ENCODE measurements around the gene PARD3. TPM values are rescaled to one million over a fixed set of nuclear protein-coding genes. Genes with fewer than 3 reads are reported as not detected.
"Not testable (repeated sequence)": the region's sequence is repeated elsewhere in the genome, so short reads cannot be mapped to it uniquely, and the experiment has no call there.

PARD3 gene
- total and polyA plus RNA-seq, 7 experiments from 2014 or later: 0.19 to 1.2 (median 0.43) TPM

- Histone ChIP-seq H3K27me3 (ENCODE audit: control insufficient read depth in 2 of 2, insufficient read depth in 2 of 2, low read length in 2 of 2) (no peaks in the 10 kb centered on the region), H3K4me3 (ENCODE audit: low read length) (no peak overlapping the region), H3K4me1 (ENCODE audit: control insufficient read depth in 2 of 2, insufficient read depth in 2 of 2, low read length in 2 of 2) (no peaks in the 10 kb centered on the region), H3K9me3 (ENCODE audit: control insufficient read depth in 2 of 3, low read length in 3 of 3) (no peaks in the 10 kb centered on the region), H3K36me3 (ENCODE audit: control insufficient read depth in 2 of 3, insufficient read depth in 3 of 3, low read length in 3 of 3) (no peaks in the 10 kb centered on the region), H3K27ac (ENCODE audit: low read depth, low read length) (no peak overlapping the region)
- Mint-ChIP-seq H3K36me3 (no peaks in the 10 kb centered on the region), H3K9me3 (peaks cover 0 to 6% (median 1%) of the 10 kb centered on the region in 11 donors), H3K27me3 (no peaks in the 10 kb centered on the region), H3K27ac (no peak overlapping the region), H3K4me3 (no peak overlapping the region), H3K4me1 (peaks cover 0 to 1% (median 0%) of the 10 kb centered on the region in 7 donors)
- CTCF ChIA-PET: no interaction called here
- no peak for ATAC-seq
- DNase-seq: no peak
- intact Hi-C loops (cut with micrococcal nuclease): loop anchor here in 1 of 2 donors (10.0 kb wide), 1 partner anchor 881 kb away; no protein-coding TSS in a partner anchor
- POLR2A ChIA-PET: no interaction called here
These were observed 739.7 kb downstream of the PARD3 start for GRCh38 chr10:34075254-34075926.

DNA sequence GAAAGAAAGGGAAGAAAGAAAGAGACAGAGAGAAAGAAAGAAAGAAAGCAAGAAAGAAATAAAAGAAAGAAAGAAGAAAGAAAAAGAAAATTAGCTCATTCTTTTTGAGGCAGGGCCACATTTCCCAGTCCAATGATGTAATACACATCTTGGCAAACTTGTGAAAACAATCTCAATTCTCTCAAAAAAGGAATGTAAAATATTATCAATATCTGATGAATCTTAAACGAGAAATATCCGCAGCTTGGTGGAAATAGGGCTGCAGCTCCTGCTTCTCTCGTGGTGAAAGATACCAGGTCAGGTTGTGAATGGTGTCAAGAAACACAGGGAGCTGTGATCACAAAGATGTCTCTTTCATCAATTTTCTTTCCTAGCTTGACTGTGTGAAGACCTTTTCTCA lies 741.0 kb downstream of the PARD3 start:
- Mint-ChIP-seq H3K4me3 (no peak overlapping the region), H3K4me1 (peaks cover 0 to 1% (median 0%) of the 10 kb centered on the region in 7 donors), H3K27me3 (peaks cover 0 to 7% (median 0%) of the 10 kb centered on the region in 5 donors), H3K27ac (no peak overlapping the region), H3K36me3 (no peaks in the 10 kb centered on the region), H3K9me3 (peaks cover 0 to 9% (median 0%) of the 10 kb centered on the region in 11 donors)
- H3K27me3 ChIP-seq (ENCODE audit: control insufficient read depth in 2 of 2, insufficient read depth in 2 of 2, low read length in 2 of 2): no peaks in the 10 kb centered on the region
- DNase-seq: no peak
- no peak for ATAC-seq
- H3K36me3 ChIP-seq (ENCODE audit: control insufficient read depth in 2 of 3, insufficient read depth in 3 of 3, low read length in 3 of 3): no peaks in the 10 kb centered on the region
- POLR2A ChIA-PET: no interaction called here
- no peaks in the 10 kb centered on the region for H3K9me3 ChIP-seq (ENCODE audit: control insufficient read depth in 2 of 3, low read length in 3 of 3)
- no peaks in the 10 kb centered on the region for H3K4me1 ChIP-seq (ENCODE audit: control insufficient read depth in 2 of 2, insufficient read depth in 2 of 2, low read length in 2 of 2)
- intact Hi-C loops (cut with micrococcal nuclease): loop anchor here in 1 of 2 donors (10.0 kb wide), 1 partner anchor 879 kb away; no protein-coding TSS in a partner anchor
- CTCF ChIA-PET: no interaction called here
- H3K4me3 ChIP-seq (ENCODE audit: low read length): no peak overlapping the region
- H3K27ac ChIP-seq (ENCODE audit: low read depth, low read length): no peak overlapping the region

DNA sequence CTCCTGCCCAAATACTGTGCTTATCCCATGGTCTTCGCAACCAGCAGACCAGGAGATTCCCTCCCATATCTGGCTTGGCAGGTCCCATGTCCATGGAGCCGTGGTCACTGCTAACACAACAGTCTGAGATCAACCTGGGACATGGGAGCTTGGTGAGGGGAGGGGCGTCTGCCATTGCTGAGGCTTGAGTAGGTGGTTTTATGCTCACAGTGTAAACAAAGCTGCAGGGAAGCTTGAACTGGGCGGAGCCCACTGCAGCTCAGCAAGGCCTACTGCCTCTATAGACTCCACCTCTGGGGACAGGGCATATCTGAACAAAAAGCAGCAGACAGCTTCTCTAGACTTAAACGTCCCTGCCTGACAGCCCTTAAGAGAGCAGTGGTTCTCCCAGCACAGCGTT lies 747.4 kb downstream of the PARD3 start:
- H3K9me3 Mint-ChIP-seq: peaks cover 2 to 41% (median 12%) of the 10 kb centered on the region in 11 donors
- H3K36me3 Mint-ChIP-seq; intact Hi-C loops (cut with micrococcal nuclease); H3K27ac ChIP-seq (ENCODE audit: low read depth, low read length); H3K4me3 Mint-ChIP-seq; H3K4me1 ChIP-seq (ENCODE audit: control insufficient read depth in 2 of 2, insufficient read depth in 2 of 2, low read length in 2 of 2); ATAC-seq; H3K4me3 ChIP-seq (ENCODE audit: low read length); H3K36me3 ChIP-seq (ENCODE audit: control insufficient read depth in 2 of 3, insufficient read depth in 3 of 3, low read length in 3 of 3); CTCF ChIA-PET; H3K4me1 Mint-ChIP-seq; DNase-seq; H3K9me3 ChIP-seq (ENCODE audit: control insufficient read depth in 2 of 3, low read length in 3 of 3); H3K27me3 ChIP-seq (ENCODE audit: control insufficient read depth in 2 of 2, insufficient read depth in 2 of 2, low read length in 2 of 2); H3K27ac Mint-ChIP-seq; POLR2A ChIA-PET: not testable (repeated sequence)
- peaks cover 0 to 17% (median 4%) of the 10 kb centered on the region in 5 donors for H3K27me3 Mint-ChIP-seq

GRCh38 chr10:34063592-34063991 lies 751.5 kb downstream of the PARD3 start:
- Mint-ChIP-seq H3K27me3 (peaks cover 0 to 12% (median 4%) of the 10 kb centered on the region in 5 donors), H3K4me1 (no peaks in the 10 kb centered on the region), H3K27ac (no peak overlapping the region), H3K4me3 (no peak overlapping the region), H3K36me3 (peaks cover 0 to 3% (median 0%) of the 10 kb centered on the region in 5 donors), H3K9me3 (peaks cover 7 to 51% (median 14%) of the 10 kb centered on the region in 11 donors)
- no peak for DNase-seq
- Histone ChIP-seq H3K9me3 (ENCODE audit: control insufficient read depth in 2 of 3, low read length in 3 of 3) (no peaks in the 10 kb centered on the region), H3K27ac (ENCODE audit: low read depth, low read length) (no peak overlapping the region), H3K36me3 (ENCODE audit: control insufficient read depth in 2 of 3, insufficient read depth in 3 of 3, low read length in 3 of 3) (no peaks in the 10 kb centered on the region), H3K27me3 (ENCODE audit: control insufficient read depth in 2 of 2, insufficient read depth in 2 of 2, low read length in 2 of 2) (no peaks in the 10 kb centered on the region), H3K4me1 (ENCODE audit: control insufficient read depth in 2 of 2, insufficient read depth in 2 of 2, low read length in 2 of 2) (no peaks in the 10 kb centered on the region), H3K4me3 (ENCODE audit: low read length) (no peak overlapping the region)
- CTCF ChIA-PET: no interaction called here
- POLR2A ChIA-PET: no interaction called here
- ATAC-seq: no peak
- intact Hi-C loops (cut with micrococcal nuclease): no loop called here

DNA sequence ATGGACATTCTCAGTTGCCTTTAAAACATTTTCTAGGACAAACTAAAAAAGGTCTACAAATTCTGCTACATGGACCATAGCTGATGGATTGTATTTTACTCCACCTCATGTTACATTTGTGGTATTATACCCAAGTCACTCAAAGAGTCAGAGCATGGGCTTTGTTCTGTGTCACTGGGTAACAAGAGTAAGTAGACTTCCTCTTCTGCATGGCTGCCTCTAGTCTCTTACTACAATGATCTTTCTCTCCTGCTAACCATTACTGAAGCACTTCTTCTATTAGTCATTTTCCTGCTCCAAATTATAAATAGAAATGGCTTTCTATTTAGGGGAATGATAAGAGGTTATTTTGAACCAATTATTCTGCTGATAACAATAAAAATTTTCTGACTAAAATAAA lies 753.3 kb downstream of the PARD3 start:
- Mint-ChIP-seq H3K9me3 (peaks cover 7 to 48% (median 12%) of the 10 kb centered on the region in 11 donors), H3K36me3 (peaks cover 0 to 3% (median 0%) of the 10 kb centered on the region in 5 donors), H3K27me3 (peaks cover 0 to 4% (median 0%) of the 10 kb centered on the region in 5 donors), H3K27ac (no peak overlapping the region), H3K4me3 (no peak overlapping the region), H3K4me1 (no peaks in the 10 kb centered on the region)
- no peaks in the 10 kb centered on the region for H3K9me3 ChIP-seq (ENCODE audit: control insufficient read depth in 2 of 3, low read length in 3 of 3)
- no peaks in the 10 kb centered on the region for H3K4me1 ChIP-seq (ENCODE audit: control insufficient read depth in 2 of 2, insufficient read depth in 2 of 2, low read length in 2 of 2)
- ChIA-PET CTCF (no interaction called here), POLR2A (no interaction called here)
- ATAC-seq: no peak
- intact Hi-C loops (cut with micrococcal nuclease): no loop called here
- DNase-seq: no peak
- H3K27ac ChIP-seq (ENCODE audit: low read depth, low read length): no peak overlapping the region
- H3K36me3 ChIP-seq (ENCODE audit: control insufficient read depth in 2 of 3, insufficient read depth in 3 of 3, low read length in 3 of 3): no peaks in the 10 kb centered on the region
- H3K27me3 ChIP-seq (ENCODE audit: control insufficient read depth in 2 of 2, insufficient read depth in 2 of 2, low read length in 2 of 2): no peaks in the 10 kb centered on the region
- H3K4me3 ChIP-seq (ENCODE audit: low read length): no peak overlapping the region

Data from naive thymus-derived CD4-positive, alpha-beta T cell (primary cell).